ENCODE data around the gene GRIK4. TPM values are rescaled to one million over a fixed set of nuclear protein-coding genes. Genes with fewer than 3 reads are reported as not detected.

The GRIK4 gene
- total and polyA plus RNA-seq, 11 donors: 0.04 to 0.45 (median 0.12) TPM; not detected in 6

DNA sequence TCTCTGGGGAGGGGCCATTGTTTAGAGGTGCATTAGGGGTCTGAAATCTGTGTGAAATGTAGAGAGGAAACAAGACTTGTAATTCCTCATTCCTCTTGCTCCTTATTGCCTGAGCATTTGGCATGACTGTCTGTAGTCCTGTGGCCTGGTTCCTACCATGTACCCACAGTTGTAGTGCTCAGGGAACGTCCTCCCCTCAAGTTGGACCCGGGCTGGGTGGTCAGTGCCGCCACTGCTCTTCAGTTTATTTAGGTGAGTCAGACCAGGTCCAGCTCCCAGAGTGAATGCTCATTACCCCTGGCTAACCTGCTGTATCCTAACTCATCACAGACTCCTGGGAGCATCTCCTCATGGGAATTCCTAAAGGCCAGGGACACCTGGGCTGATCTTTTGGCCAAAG, 139.8 kb downstream of the GRIK4 start:
- Histone ChIP-seq H3K36me3 (no peaks in the 10 kb centered on the region), H3K4me3 (no peak overlapping the region), H3K4me1 (no peaks in the 10 kb centered on the region), H3K9me3 (no peaks in the 10 kb centered on the region), H3K27me3 (peaks cover 0 to 23% (median 0%) of the 10 kb centered on the region in 9 donors), H3K27ac (no peak overlapping the region)
- DNase-seq (no peak), ATAC-seq (no peak)
- WGBS, 4 donors: 72 to 81% (median 79%) methylated on average over 3 of the region's 3 CpGs
- intact Hi-C loops (cut with DNase I): no loop called here
- TF ChIP-seq POLR2A (IDR thresholded peaks at IDR 0.05): no peak
- TF ChIP-seq, protein P1, sequence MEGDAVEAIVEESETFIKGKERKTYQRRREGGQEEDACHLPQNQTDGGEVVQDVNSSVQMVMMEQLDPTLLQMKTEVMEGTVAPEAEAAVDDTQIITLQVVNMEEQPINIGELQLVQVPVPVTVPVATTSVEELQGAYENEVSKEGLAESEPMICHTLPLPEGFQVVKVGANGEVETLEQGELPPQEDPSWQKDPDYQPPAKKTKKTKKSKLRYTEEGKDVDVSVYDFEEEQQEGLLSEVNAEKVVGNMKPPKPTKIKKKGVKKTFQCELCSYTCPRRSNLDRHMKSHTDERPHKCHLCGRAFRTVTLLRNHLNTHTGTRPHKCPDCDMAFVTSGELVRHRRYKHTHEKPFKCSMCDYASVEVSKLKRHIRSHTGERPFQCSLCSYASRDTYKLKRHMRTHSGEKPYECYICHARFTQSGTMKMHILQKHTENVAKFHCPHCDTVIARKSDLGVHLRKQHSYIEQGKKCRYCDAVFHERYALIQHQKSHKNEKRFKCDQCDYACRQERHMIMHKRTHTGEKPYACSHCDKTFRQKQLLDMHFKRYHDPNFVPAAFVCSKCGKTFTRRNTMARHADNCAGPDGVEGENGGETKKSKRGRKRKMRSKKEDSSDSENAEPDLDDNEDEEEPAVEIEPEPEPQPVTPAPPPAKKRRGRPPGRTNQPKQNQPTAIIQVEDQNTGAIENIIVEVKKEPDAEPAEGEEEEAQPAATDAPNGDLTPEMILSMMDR (IDR thresholded peaks at IDR 0.05): no peak

DNA sequence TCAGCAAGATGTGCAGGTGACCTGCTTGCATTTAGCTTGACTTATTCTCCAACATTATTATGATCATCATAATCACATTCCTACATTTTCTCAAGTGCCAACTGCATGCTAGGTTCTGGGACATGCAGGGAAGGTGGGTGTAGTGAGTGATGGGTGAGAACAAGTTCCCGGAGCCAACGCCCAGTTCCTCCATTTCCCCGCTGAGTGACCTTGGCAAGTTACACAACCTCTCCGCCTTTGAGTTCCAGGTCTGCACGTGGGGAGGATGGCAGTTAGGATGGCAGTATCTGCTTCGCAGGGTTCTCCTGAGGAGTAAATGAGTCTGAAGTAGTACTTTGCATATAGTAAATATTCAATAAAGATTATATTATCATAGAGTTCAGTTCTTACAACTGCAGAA, 140.3 kb downstream of the GRIK4 start:
- TF ChIP-seq, protein P1 (IDR thresholded peaks at IDR 0.05): no peak
- TF ChIP-seq POLR2A (IDR thresholded peaks at IDR 0.05): no peak
- Histone ChIP-seq H3K4me3 (no peak overlapping the region), H3K9me3 (no peaks in the 10 kb centered on the region), H3K27me3 (peaks cover 0 to 23% (median 0%) of the 10 kb centered on the region in 9 donors), H3K4me1 (no peaks in the 10 kb centered on the region), H3K36me3 (no peaks in the 10 kb centered on the region), H3K27ac (no peak overlapping the region)
- WGBS, 4 donors: 71 to 84% (median 76%) methylated on average over 6 of the region's 6 CpGs
- DNase-seq (no peak), ATAC-seq (no peak)
- intact Hi-C loops (cut with DNase I): no loop called here

DNA sequence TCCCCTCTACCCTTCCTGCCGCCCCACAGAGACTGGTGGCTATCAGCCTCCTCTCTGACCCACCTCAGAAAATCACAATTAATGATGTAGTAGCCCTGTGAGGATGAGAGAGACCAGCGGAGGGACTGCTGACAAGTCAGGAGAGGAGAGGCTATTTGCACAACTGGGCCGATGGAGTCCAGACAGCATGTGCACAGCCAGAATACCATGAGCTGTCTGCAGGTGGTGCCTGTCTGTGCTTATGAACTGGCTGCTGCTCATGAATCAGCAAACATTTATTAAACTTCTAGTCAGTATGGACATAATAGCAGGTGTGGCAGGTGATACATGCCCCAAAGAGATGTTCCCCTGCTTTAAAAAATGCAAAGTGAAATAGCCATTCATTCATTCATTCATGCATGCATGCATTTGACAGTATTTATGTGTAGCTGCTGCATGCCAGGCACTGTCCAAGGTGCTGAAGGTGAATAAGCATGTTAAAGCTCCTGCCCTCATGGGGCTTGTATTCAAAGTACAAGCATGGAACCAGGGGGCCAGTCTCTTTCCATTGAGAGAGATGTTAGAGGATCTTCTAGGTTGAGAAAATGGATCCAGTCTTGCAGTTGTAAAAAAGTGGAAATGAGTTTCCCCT, 141.3 kb downstream of the GRIK4 start:
- H3K9me3 ChIP-seq: no peaks in the 10 kb centered on the region
- ATAC-seq: no peak
- 70 to 92% (median 76%) methylated on average over 2 to 3 of the region's 3 CpGs for WGBS, 4 donors
- no peak for DNase-seq
- intact Hi-C loops (cut with DNase I): no loop called here
- no peak overlapping the region for H3K27ac ChIP-seq
- H3K4me3 ChIP-seq: no peak overlapping the region
- H3K27me3 ChIP-seq: peaks cover 0 to 16% (median 0%) of the 10 kb centered on the region in 9 donors
- H3K36me3 ChIP-seq: no peaks in the 10 kb centered on the region
- no peaks in the 10 kb centered on the region for H3K4me1 ChIP-seq
- TF ChIP-seq, protein P1 (IDR thresholded peaks at IDR 0.05): no peak
- TF ChIP-seq POLR2A (IDR thresholded peaks at IDR 0.05): no peak

DNA sequence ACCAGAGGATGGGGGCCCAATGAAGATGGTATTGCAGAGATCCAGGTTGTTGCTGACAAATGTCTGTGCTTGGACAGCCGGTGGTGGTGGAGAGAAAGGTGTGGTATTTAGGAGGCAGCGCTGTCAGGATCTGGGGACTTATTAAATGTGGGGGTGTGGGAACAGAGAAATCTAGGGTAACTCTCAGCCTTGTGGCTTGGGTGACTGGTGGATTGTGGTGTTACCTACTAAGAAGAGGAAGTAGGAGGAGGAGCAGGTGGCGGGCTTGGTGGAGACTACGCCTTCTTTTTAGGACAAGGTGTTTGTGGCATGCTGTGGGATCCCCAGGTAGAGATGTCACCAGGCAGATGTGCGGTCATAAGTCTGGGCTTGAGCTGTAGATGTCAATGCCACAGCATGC, 144.0 kb downstream of the GRIK4 start:
- Histone ChIP-seq H3K27me3 (peaks cover 0 to 22% (median 0%) of the 10 kb centered on the region in 9 donors), H3K9me3 (no peaks in the 10 kb centered on the region), H3K27ac (no peak overlapping the region), H3K4me3 (no peak overlapping the region), H3K36me3 (no peaks in the 10 kb centered on the region), H3K4me1 (no peaks in the 10 kb centered on the region)
- TF ChIP-seq, protein P1 (IDR thresholded peaks at IDR 0.05): no peak
- no peak for TF ChIP-seq POLR2A (IDR thresholded peaks at IDR 0.05)
- DNase-seq (no peak), ATAC-seq (no peak)
- intact Hi-C loops (cut with DNase I): no loop called here
- WGBS, 4 donors: 89 to 93% (median 90%) methylated on average over 5 of the region's 5 CpGs
